Umbilical cord (tissue), 2 donors: Measurements from ENCODE around the gene SHISA3. TPM values are rescaled to one million over a fixed set of nuclear protein-coding genes. Genes with fewer than 3 reads are reported as not detected.
A peak's percentile ranks its signal among the peaks of the same experiment; 100 is the strongest.

Source experiments
- DNase-seq: peaks from one replicate; pipeline ENCODE4 v3.0.0-alpha.2; 2015; ENCODE audit warnings: low spot score
- total RNA-seq: library from RNA; depleted of rRNA; stranded (reverse); fragments of >200 nt; gene quantifications from one replicate; pipeline ENCODE4 v1.2.3, GENCODE V29; 2014; ENCODE audit warnings: low replicate concordance; ENCODE audit not compliant: insufficient read depth

The SHISA3 gene
- total RNA-seq, 1 donor from 2014 or later = 0.48 TPM

DNA sequence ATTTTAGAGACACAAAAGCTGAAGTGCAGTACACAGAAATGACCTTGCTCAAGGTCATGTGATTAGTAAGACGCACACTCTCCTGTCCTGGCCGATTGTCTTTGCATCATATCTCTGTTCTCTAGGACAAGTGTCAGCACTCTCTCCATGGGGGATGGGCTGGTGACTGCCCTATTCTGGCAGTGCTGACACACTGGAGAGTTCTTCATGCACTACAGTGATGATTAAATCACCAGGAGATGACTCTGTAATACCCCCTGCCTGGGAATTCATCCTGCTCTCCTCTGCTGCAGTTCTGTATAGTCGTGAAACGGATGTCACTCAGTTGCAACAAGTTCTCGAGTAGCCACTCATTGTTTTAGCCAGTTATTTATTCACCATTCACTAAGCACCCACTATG lies 5.3 kb upstream of the SHISA3 start:
- no peak for DNase-seq

DNA sequence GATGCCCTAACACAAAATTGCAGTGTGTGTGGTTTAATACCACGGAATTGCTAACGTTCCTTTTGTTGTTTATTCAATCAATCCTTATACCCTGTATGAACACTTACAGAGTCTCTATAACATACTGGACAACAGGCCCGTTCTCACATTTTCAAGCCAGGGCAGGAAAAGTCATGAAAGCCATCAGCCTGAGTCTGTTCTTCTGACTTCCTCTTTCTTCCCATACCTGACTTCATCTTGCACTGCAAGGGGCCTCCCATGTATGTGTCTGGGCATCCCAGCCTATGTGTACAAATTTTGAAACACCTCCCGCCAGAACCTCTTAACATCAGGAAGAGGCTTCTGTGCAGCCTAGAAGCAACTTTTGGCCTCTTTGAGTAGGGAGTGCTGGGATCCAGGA lies 4.9 kb upstream of the SHISA3 start:
- DNase-seq = no peak

DNA sequence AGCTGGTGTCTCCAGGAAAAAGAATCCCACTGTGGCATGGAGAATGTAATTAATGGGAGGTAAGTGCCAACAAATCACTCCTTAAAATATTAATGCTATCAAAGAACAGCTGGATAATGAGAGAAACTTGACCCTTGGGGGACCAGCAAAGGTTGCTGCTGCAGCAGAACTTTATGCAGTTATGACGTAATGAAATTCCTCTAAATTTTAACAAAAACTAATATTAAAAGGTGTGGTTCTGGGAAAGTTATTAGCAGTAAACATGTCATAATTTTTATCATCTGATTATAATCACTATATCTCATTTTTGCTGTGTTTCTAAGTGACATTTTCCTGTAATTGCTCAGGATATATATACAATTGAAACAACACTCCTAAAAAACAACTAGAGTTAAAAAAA lies 1.7 kb upstream of the SHISA3 start:
- no peak for DNase-seq

DNA sequence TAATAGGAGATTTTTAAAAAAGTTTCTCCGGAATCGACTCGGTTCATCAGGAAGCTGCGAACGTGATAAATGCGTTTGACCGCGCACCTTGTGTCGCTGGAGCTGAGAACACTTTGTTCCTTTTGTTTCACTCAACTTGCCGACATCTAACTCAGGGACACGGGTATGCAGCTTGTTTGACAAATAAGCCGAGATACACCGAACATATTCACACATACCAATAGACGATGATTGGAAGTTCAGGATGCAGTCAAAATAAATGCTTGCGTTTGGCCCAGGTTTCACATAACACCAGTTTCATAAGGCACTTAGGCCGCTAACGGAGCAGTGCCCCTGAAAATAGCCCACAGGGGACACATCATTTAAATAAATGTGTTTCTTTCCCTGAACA lies 932 bp upstream of the SHISA3 start:
- peak; percentile 22 for DNase-seq

DNA sequence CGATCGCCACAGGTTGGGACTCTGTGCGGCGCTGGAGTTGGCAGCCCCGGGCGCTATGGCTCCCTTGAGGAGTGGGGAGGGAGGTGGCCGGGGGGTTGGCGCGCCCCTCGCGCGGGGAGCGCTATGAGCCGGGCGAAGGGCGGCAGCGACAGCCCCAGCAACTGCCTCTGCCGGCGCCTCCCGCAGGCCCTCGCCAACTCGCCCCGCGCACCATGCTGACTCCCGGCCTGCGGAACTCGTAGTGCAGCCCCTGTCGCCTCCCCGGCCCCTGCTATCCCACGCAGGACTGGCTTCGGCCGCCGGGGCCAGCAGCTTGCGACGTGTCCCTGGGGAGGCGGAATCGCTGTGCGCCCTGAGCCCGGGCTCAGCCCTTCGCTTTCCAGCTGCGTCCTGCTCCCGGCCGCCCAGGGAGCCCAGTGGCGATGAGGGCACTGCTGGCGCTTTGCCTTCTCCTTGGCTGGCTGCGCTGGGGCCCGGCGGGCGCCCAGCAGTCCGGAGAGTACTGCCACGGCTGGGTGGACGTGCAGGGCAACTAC lies 415 bp downstream of the SHISA3 start:
- DNase-seq = no peak

DNA sequence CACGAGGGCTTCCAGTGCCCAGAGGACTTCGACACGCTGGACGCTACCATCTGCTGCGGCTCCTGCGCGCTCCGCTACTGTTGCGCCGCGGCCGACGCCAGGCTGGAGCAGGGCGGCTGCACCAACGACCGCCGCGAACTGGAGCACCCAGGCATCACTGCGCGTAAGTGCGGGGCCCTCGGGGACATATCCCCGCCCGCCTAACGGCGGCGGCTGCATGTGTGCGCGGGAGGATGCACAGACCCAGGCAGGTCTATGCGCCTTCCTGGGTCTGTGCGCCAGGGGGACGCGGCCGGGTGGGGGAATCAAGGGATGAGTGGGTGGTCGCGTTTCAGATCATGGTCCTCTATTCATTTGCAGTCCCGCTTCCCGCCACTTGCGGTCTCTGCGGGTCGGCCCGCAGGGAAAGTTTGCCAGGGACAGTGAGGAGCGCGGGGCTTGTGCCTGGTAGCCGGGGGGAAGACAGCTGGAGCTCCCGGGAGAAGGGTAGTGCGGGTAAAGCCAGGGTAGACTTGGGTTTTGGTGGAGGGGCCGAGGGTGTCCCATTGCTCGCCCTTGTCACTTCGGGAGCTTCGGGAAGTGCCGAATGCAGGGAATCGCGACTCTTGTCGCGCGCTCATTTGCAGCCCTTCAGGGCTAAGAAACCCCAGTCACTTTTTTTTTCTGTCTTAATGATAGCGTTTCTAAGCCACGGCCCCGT lies 1.0 kb downstream of the SHISA3 start:
- peak; percentile 19 for DNase-seq

DNA sequence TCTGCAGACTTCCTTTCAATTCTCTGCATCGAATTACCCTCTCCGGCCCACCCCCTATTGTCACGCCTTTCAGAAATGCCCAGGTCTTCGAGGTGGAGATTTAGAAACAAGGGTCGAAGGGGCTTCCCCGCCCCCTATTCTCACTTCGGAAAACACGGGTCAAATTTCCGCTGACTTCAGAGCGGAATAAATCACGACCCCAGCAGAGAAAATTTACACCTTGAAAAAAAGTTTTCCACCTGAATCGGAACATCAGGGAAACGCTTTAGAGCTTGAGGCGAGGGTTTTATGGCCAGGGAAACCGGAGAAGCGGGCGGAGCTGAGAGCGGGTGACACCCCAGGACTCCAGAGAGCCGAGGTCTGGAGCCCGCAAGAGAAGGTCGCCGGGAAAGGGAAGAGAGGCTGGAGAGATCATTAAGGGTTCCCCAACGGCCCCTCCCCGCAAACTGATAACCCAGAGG lies 1.6 kb downstream of the SHISA3 start:
- no peak for DNase-seq

DNA sequence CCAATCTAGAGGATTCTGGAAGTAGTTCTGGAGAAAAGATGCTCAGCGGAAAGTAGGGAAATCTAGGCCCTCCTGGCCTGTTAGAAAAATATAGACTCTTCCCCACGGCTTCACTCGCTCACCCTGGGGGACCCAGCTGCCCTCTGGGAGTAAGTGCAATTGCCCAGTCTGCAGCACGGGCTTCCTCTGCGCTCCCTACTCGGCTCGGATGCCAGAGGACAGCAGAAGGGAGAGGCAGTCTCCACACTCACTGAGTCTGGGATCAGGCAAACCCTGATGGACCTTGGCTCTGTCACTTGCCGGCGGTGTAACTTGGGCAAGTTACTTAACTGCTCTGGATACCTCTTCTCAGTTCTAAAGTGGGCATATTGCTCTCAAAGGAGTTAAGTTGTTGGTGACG lies 2.1 kb downstream of the SHISA3 start:
- no peak for DNase-seq

DNA sequence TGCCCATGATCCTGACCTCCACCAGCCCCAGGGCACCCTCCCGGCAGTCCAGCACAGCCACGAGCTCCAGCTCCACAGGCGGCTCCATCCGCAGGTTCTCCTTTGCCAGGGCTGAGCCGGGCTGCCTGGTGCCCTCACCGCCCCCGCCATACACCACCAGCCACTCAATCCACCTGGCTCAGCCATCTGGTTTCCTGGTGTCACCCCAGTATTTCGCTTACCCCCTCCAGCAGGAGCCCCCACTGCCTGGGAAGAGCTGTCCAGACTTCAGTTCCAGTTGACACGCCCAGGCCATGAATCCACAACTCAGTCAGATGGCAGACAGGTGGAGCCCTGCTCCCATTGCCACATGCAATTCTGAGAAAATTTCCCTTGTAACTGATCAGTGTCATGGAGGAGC lies 3.9 kb downstream of the SHISA3 start:
- no peak for DNase-seq

DNA sequence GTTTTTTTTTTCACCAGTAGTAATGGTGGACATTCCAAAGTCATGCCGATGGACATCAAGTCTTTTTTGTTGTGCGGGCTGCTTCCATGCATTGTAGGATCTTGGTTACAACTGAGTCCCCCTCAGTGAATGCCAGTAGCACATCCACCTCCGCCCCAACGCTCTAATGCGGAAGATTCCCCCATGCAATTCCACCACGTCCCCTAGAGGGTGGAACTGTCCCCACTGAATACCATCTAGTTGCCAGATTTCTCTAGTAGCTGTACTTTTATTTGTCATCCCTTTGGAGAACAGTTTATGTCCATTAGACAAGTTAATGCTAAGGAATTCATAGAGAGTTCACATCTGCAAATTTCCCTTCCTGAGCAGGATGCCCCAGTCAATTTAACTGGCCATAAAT lies 6.7 kb downstream of the SHISA3 start:
- DNase-seq = no peak

DNA sequence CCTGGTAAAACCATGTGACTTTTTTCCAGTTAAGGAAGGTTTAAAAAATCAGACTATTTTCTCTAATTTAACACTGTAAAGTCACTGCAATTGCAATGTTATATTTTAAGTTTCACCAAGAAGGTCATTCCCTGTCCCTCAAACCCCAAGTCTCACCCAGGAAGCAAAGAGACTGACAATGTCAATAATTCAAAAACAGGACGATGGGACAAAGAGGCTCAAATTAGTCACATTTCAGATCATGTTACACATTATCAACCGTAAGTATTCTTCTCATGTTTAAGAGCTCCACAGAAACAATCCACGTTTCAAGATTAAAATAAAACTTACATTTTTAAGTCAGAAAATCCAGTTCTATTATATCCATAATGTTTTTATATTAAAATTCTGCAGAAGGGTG lies 13.2 kb downstream of the SHISA3 start:
- DNase-seq = no peak

DNA sequence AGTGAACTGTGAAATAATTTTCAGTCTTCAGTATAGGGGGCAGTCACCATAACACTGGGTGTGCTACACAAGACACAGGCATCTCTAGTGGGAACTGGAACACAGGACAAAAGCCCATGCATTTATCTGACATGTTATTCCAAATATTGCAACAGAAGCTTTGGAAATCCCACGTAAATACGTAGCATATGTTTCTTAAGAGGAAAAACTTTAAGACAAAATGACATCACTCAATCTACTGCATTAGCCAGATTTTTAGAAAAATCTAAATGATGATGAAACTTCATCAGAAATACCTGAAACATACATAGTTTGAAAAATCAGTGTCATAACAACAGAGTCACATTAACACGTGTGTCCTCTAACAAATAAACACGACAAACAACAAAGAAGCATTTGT lies 14.5 kb downstream of the SHISA3 start:
- DNase-seq = no peak

DNA sequence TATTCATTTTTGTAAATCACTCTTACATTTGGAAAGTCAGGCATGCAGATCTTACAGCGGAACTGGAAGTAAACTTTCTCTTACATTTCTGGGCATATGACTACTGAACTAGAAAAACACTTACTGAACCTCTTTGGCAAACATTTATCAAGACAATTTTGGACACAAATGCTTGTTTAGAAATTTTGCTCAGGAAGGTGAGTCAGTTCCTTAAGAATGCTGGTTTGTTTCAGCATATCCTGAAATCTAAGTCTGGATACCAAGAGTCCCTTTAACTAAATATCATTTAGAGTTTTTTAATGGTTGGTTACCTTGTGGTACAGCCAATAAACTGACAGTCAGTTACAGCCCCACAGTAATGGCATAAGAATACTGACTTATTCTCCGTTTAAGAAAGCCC lies 15.0 kb downstream of the SHISA3 start:
- DNase-seq = peak; percentile 36

DNA sequence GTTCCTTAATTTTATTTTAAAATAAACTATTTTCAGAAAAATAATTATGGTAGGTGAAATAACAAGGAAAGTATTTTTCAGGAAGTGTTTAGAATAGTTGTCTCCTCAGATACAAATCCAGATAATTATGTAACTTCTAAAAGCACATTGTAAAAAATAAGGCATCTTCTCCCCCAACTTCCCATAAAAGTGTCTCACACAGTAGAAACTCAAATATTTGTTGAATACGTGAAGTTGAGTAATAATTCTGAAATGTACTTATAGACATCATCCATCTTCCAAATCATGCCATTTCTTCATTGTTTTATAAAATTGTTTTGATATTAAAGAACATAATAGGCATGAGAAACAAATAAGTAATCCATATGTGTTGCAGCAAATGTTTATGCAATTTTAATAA lies 18.0 kb downstream of the SHISA3 start:
- no peak for DNase-seq

DNA sequence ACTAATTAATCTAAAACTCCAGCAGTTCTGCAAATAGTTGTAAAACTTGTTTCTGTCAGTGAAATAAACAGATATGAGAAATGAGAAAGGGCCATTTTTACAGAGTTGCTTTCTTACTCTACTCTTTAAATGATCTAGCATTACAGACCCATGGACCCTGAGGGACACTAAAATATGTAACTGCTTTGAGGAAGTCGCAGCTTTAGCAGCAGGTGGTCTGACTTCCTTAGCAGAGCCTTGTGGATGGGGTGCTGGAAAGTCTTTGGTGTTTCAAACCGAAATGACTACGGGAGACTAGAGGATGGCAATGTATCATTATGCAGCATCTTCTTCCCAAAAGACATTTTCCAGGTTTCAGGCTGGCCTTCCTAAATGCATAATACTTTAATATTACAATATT lies 18.7 kb downstream of the SHISA3 start:
- DNase-seq = no peak

DNA sequence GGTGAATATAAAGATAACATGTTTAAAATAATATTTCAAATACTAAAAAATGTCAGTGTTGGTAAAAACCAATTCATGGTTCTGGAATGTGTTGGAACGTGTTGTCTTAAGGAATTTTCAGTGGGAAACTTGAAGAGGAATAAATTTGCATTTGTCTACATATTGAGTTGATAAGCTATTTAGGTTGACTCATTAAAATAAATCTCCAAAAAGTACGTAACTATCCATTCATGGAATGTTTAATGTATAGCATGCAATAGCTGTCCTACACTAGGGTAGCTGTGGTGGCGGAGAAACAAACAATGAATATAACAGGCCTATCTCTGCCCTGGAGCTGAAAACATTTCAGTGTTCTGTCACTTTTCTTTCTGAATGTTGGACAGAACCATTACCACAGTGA lies 20.3 kb downstream of the SHISA3 start:
- DNase-seq = no peak

DNA sequence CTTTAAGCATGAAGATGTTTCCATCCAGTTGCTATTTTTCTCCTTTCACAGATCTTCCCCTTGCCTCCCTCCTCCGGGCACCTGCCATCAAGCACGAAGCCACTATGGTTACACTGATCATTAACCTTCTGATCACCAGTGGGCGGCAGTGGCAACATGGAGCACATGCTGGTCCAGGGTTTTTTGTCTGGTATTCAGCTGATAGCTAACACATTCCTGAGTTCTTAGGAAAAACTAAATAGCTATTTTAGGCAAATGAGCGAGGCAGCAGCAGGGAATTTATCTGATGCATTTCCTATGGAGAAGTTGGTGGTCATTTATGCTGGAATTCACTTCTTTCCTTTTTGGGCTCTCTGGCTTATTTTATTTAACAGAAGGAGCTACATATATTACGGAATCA lies 22.9 kb downstream of the SHISA3 start:
- no peak for DNase-seq

DNA sequence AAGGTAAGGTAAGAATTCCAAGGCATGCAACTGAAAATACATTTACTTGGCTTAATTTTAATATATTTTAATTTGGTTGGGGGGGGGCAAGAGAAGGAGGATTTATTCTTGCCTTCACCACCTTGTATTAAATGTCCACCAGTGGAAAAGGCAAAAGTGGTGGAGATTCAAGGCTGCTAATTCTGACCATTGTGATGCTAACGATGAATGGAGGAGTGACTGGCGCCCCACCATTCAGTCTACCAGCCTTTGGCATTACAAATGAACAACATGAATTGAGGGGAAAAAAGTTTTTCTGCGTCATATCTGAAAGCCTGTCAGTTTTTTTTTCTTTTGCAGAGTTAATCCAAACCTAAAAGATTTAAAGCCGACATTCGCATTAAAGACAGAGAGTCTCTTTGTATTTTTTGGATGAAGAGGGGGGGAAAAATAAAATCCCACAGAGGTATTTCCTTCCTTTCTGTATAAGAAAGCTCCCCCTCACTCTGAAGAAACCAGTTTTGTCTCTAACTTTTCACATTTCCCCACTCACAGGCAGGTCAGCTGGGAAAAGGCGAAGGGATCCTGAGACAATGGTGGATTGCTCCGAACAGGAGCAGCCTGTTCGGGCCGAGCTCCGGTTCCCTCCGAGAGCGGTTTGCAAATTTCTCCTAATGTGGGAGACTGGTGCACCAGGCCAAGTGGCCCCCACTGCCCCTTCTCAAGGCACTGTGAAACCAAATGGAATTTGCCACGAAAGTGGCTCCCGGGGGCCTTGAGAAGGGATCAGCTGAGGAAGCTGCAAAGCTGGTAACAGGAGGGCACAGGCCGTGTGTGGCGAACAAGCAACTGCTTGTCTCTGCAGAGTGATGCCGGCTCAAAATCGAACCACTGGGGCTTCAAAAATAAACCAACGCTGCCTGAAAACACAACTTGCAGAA lies 28.1 kb downstream of the SHISA3 start:
- DNase-seq = no peak

DNA sequence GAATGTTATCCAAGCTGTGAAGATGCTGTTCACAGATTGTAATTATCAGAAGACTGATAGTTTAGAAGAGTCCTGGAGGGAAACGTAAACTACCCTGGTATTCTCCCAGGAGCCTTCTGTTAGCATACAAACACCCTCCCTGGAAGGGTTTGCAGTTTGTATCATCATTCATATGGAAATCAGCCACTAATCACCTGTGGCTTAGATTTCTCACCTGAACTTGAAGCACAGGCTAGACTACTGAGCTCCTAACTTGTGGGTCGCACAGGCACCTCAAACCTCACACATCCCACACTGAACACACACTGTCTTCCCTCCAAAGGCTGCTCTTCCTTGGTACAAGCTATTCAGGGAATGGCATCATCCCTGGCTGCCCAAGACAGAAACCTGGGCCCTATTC lies 30.7 kb downstream of the SHISA3 start:
- DNase-seq = no peak

DNA sequence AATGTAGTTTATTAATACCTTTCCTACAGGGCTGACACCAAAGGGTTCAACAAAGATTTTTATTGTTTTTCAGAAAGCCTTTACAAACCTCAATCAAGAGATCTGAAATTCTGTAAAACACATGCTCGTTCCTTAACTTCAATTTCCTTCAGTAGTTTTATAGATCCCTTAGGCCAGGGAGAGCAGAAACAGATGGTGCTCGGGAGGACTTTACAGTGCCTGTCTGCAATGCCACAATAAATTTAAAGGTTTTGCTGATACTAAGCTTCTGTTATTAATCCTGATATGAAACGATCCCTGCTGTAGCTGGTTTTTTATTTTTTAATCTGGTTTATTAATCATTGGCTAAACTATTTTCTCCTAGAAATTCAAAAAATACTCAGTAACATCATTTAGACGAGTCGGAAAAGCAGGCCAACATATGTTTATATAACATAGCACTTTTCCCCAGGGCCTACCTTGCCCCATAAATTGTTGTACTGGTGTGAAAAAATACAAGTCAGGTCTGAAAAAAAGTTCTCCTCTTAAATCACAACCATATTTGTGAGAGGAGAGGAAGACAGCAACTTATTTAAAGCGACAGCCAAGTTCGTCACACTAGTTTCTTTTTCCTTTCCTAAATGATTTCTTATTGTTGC lies 39.8 kb downstream of the SHISA3 start:
- DNase-seq = peak; percentile 53

DNA sequence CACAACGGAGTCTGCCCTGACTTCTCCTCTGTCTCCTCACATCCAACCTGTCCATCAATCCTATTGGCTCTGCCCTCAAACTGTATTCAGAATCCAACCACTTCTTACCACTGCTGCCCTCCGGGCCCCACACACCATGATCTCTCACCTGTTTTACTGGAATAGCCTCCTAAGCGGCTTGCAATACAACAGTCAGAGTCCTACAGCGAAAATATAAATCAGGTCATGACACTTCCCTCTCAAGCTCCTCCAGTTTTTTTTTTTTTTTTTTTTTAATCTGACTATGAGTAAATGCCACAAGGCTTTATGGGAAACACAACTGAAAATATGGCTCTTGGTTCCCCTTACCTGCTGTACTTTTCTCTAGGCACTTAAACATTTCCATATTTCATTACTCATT lies 42.8 kb downstream of the SHISA3 start:
- no peak for DNase-seq

DNA sequence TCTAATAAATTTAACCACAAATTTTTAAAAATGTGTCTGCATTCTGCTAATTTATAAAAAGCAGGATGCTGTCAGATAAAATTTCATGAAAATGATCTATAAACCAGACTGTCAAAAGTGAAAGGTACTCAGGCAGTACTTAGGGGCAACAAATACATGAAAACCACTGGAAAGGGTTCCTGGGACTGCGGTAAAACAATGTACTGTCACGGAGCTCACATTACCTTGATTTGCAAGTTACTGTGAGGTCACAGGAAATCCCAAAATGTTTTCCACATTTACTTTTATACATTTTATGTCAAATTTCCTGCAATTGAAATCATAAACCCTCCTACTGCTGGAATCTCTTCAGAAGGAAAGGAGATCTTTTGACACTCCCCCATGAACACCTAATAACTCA lies 45.3 kb downstream of the SHISA3 start:
- no peak for DNase-seq
